Stimulated activated CD8-positive, alpha-beta memory T cell treated with anti-CD3 and anti-CD28 coated beads, Interleukin-12 subunit alpha, Interleukin-12 subunit beta, amount 100 ng/mL, for 1 hour (primary cell): ENCODE measurements around the gene LMF1.
"Not testable (repeated sequence)": the region's sequence is repeated elsewhere in the genome, so short reads cannot be mapped to it uniquely, and the experiment has no call there.

Experiments
- DNase-seq: peaks from one replicate; pipeline ENCODE4 v3.0.0-alpha.2; 2020; ENCODE audit warnings: low read depth

LMF1 gene

DNA sequence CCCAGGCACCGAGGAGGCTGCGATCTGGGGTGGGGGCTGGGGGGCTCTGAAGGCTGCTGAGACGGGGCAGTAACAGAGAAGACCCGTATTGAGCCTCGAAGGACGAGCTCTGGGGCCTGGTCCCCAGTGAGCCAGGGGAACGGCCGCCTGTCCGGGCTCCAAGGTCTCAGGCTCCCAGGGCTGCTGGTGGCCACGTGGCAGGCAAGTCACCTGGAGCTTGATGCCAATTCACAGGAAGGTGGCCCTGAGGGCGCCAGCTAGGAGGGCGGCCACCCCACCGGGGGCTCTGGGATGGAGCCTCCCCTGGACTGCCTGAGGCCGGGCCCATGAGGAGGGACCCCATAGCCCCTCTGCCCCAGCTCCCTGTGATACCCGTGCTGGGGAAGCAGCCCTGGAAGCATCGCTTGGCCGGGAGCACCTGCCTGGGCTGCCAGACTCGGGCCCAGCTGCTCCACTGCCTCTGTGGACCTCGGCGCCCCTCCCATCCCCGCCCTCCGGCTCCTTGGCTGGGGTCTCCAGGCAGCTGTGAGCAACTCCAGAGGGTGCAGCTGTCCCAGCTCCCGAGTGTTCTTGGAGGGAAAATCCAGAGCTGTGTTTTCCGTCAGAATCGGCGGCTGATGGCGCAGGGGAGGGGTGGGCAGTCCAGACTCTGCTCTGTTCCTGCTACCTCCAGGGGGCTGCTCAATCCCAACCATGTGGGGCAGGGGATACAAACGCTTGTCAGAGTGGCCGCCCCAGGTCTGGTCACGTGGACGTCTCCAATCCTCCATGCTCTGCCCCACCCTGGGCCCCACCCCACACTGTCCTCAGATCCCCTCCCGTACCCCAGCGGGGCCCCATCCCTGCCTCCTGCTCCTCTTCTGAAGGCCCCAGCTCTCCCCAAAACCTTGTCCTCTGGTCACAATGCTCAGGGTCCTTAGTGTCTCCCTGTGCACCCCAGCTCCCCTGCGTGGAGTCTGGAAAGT, 103.1 kb downstream of the LMF1 start:
- DNase-seq = no peak

GRCh38 chr16:866252-866896, 104.4 kb downstream of the LMF1 start:
- no peak for DNase-seq

DNA sequence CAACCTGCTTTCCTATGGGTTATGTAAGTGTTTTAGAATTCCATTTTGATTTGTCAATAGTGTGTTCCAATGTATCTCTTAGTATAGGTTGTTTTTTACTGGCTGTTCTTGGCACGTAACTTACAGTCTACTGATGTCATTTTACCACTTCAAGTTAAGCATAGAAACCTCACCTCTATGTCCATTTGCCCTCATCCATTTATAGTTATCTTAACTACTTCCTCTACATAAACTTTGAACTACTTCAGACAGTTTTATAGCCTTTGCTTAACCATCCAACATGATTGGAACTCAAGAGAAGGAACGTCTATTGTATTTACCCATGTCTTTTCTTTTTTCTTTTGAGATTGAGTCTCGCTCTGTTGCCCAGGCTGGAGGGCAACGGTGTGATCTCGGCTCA, 105.8 kb downstream of the LMF1 start:
- DNase-seq = no peak

- no peak for DNase-seq
Measured at GRCh38 chr16:861446-861845, 109.3 kb downstream of the LMF1 start.

DNA sequence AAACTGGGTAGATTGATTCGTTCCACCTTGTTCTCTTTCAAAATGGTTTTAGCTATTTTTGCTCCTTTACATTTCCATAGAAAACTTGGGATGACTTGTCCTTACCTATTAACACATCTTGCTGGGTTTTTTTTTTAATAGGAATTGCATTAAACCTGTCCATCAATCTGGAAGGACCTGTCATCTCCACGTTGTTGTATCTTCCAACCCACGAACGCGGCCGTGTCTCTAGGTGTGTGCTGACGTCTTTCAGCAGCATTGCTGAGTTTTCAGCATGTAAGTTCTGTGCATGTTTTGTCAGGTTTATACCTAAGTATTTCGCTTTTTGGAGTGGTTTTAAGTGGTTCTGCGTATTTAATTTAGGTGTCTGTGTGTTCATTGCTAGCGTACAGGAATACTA, 109.9 kb downstream of the LMF1 start:
- no peak for DNase-seq

DNA sequence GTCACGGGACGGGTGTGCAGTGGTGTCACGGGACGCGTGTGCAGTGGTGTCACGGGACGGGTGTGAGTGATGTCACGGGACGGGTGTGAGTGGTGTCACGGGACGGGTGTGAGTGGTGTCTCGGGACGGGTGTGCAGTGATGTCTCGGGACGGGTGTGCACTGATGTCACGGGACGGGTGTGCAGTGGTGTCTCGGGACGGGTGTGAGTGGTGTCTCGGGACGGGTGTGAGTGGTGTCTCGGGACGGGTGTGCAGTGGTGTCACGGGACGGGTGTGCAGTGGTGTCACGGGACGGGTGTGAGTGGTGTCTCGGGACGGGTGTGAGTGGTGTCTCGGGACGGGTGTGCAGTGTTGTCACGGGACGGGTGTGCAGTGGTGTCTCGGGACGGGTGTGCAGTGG, 111.8 kb downstream of the LMF1 start:
- not testable (repeated sequence) for DNase-seq

GRCh38 chr16:858441-858840, 112.3 kb downstream of the LMF1 start:
- not testable (repeated sequence) for DNase-seq

DNA sequence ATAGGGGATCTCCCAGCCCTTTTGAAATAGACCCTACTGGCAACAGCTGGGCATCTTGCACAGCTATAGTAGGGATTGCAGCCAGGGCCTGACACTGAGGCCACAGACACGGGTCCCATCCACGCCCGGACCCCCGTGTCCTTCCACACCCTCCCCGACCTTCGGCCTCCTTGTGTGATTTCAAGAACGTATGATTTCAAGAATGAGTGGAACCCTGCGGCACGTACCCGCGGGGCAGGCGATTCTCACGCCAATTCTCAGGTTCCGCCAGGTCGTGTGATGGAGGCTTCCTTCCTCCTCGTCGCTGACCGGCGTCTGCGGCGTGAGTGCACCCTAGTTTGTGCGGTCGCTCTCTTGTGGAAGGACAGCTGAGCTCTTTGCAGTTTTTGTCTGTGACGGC, 114.0 kb downstream of the LMF1 start:
- no peak for DNase-seq

DNA sequence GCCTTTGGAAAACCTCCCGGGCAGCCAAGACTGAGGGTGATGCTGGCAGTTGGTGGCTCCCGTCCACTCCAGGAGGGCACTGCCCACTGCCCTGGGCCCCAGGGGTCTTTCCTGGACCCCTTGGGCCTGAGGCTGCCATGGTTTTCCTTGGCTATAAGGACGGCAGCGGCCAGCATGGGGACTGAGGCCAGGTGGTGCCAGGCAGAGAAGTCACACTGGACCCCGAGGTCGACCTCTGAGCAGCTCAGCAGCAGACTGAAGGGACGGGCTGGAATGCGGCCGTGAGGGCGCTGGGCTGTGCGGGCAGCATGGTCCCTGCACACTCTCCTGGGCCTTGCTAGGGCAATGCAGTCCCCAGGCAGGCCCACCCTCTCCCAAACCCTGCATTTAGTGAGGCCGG, 114.7 kb downstream of the LMF1 start:
- no peak for DNase-seq

DNA sequence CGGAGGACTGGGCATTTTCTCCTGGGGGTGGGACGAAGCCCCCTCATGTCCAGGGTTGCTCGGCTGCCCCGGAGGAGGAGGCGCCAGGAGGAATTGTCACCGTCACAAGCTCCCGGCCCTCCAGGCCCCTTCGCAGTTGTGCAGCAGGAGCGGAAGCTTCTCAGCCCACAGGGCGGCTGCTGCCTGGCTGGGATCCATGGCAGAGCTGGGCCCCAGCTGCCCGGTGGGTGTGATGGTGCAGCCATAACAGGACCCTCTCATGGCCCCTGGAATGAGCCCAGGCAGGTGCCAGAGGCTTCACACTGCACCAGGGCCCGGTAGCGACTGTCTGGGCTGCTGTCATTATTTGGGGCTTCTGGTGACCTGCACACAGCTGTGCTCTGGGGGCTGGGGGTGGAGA, 115.3 kb downstream of the LMF1 start:
- no peak for DNase-seq

DNA sequence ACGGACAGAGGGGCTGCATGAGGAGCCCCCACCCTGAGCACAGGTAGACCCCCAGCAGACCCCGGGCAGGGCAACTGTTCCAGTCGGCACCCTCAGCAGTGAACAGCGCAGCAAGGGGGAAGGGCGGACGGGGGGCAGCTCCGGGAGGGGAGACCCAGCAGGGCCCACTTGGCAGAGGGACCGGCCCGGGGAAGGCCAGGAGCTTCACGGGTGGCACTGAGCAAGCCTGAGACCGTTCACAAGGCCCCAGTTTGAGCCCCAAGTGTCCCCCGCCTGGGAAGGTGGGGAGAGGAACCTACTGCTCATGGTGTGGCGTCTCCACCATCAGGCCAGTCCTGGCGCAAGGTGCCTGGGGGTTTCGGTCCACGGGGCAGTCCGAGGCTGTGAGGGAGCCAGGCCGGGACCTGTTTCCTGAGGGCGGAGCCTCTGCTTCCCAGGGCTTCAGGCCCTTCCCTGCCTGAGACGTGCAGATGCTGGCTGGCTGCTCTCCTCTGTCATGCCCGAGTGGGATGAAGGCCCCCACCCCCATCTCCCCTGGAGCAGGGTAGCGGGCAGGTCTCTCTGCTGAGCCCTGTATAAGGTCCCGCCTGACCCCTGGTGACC, 115.9 kb downstream of the LMF1 start:
- no peak for DNase-seq

DNA sequence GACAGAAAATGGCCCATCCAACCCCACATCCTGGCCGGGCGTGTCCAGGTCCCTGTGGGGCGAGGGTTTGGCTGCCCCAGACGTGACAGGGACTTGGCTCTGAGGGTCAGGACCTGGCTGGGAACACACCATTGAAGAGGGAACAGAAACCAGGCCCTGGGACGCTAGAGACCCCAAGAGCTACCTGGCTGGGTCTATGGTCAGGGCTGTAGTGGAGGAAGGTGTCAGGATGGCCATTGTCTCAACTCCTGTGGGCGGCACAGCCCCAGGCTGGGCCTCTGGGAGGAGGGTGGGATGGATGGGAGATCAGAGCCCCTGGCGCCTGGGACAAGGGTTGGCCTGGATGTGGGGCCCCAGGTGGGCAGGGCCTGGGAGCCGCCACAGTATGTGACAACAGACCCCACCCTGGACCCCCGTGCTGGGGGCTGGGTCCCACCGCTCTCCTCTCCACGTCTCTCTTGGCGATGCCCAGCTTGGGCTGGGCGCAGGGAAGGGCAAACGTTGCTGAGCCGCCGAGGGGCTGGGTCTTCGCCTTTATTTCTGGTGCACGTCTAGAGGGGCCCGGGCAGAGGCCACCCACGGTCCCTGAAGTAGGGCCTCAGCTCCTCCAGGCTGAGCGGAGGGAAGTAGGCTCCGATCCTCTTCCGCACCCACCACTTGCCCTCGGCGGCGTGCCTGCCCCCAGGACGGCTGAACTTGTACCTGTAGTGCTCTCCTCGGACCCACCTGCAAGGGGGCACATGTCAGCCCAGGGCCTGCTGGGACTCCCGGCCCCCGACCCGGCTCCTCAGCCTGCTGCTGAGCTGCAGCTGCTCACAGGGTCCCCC, 116.6 kb downstream of the LMF1 start:
- DNase-seq = no peak

- DNase-seq = no peak
Measured at GRCh38 chr16:853306-853705, 117.5 kb downstream of the LMF1 start.

GRCh38 chr16:852451-853185, 118.2 kb downstream of the LMF1 start:
- DNase-seq = no peak

- DNase-seq = no peak
Measured at GRCh38 chr16:851871-852270, 118.9 kb downstream of the LMF1 start.

- DNase-seq = no peak
Measured at GRCh38 chr16:851209-851810, 119.5 kb downstream of the LMF1 start.

DNA sequence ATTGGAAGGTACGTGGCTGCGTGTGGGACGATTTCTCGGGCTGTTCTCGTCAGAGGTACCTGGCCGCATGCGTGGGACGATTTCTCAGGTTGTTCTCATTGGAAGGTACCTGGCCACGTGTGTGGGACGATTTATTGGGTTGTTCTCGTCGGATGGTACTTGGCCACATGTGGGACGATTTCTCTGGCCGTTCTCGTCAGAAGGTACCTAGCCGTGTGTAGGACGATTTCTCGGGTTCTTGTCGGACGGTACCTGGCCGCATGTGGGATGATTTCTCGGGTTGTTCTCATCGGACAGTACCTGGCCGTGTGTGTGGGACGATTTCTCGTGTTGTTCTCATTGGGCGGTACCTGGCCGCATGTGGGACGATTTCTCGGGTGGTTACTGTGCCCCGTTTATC, 120.1 kb downstream of the LMF1 start:
- no peak for DNase-seq

DNA sequence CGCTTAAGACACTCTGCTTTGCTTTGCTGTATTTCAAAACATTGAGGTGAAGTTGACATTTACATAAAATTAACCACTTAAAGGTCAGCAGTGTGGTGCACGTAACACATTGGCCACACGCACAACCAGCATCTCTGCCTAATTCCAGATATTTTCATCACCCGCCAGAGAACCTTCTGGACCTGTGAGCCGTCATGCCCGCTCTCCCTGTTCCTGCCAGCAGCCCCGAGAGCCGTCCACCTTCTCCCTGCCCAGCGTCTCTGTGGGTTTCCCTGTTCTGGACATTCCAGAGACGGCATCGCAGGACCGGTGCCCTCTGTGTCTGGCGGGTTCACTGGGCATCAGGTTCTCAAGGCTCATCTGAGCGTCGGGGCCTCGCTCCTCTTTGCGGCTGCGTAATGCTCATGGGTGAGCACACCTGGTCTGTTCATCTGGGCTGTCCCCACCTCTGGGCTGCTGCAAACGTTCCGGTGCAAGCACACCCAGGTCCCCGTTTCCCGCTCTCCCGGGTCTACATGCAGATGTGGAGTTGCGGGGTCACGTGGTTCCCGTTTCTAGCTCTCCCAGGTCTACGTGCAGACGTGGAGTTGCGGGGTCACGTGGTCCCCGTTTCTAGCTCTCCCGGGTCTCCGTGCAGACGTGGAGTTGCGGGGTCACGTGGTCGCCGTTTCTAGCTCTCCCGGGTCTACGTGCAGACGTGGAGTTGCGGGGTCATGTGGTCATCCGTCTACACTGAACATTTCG, 122.1 kb downstream of the LMF1 start:
- DNase-seq = no peak

GRCh38 chr16:847681-848445, 122.9 kb downstream of the LMF1 start:
- no peak for DNase-seq

DNA sequence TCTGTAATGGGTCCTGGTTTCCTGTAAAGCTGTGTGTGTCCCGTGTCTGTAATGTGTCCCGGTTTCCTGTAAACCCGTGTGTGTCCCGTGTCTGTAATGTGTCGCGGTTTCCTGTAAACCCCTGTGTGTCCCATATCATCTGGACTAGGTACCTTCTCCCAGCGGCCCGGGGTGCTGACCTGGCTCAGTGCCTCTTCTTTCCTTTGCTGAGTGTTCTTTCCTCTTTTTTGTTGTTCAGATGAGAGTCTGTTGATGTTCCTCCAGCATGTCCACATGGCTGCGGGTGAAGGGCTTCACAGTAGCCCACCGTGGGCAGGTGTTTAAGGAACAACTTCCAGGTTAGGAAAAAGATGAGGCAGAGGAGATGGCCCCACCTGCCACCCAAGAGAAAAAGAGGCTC, 123.6 kb downstream of the LMF1 start:
- DNase-seq = no peak
